Coronary artery (tissue), 2 donors: ENCODE data around the gene TRIM29.
A peak's percentile ranks its signal among the peaks of the same experiment; 100 is the strongest.

Experiments
- DNase-seq: peaks from one replicate; pipeline ENCODE4 v3.0.0-alpha.2; 2017; ENCODE audit warnings: low spot score
- H3K27ac ChIP-seq, 2 donors: fragments of 200-600 bp; sonication (generic); one replicate each; pipeline ENCODE4 v1.5.1; 2016 to 2019
- H3K4me3 ChIP-seq: fragments of 200-600 bp; sonication (generic); 2 replicates; pipeline ENCODE4 v1.5.1; 2016; ENCODE audit warnings: mild to moderate bottlenecking, moderate library complexity
- TF ChIP-seq, protein P1 (sequence below): fragments of 200-600 bp; sonication (generic); IDR thresholded peaks from one replicate; pipeline ENCODE4 v1.5.1; 2019; ENCODE audit warnings: antibody characterized with exemption

Gene TRIM29

DNA sequence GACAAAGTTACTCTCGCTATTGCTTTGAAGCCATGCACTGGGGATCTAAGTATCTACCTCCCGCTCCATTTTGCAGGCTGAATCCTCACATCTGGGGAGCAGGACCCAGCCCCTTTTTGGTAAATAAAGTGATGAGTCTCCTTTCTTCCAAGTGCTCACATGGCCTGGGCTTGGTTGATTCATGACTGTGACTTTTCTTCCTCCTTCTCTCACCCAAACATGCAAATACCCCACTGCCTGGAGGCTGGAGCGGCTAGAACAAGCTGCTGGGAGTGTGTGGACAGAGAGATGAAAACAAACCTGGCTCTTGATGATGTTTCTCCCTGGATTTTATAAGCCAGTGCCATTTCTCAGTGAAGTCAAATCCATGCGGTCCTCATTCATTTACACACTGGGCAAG, 72.7 kb downstream of the TRIM29 start:
- TF ChIP-seq, protein P1, sequence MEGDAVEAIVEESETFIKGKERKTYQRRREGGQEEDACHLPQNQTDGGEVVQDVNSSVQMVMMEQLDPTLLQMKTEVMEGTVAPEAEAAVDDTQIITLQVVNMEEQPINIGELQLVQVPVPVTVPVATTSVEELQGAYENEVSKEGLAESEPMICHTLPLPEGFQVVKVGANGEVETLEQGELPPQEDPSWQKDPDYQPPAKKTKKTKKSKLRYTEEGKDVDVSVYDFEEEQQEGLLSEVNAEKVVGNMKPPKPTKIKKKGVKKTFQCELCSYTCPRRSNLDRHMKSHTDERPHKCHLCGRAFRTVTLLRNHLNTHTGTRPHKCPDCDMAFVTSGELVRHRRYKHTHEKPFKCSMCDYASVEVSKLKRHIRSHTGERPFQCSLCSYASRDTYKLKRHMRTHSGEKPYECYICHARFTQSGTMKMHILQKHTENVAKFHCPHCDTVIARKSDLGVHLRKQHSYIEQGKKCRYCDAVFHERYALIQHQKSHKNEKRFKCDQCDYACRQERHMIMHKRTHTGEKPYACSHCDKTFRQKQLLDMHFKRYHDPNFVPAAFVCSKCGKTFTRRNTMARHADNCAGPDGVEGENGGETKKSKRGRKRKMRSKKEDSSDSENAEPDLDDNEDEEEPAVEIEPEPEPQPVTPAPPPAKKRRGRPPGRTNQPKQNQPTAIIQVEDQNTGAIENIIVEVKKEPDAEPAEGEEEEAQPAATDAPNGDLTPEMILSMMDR = no peak
- peak; percentile 11 for DNase-seq
- H3K27ac ChIP-seq = no peak overlapping the region
- no peak overlapping the region for H3K4me3 ChIP-seq

DNA sequence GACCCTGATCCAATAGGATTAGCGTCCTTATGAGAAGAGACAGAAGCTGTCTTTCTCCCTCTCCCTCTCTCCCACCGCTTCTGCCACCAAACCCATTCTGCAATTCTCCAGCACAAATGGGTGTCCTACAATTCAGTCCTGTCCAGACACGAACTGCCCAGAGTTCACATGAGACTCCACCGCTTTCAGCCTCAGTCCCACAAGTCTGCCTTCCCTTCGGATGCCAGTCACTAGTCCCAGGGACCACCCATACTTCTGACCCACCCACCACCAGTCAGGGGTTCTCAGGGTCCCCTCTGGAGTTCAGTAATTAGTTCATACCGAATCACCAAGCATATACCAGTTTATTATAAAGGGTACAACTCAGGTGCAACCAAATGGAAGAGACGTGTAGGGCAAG, 73.6 kb downstream of the TRIM29 start:
- TF ChIP-seq, protein P1 = no peak
- no peak overlapping the region for H3K27ac ChIP-seq
- H3K4me3 ChIP-seq = no peak overlapping the region
- DNase-seq = peak; percentile 46

DNA sequence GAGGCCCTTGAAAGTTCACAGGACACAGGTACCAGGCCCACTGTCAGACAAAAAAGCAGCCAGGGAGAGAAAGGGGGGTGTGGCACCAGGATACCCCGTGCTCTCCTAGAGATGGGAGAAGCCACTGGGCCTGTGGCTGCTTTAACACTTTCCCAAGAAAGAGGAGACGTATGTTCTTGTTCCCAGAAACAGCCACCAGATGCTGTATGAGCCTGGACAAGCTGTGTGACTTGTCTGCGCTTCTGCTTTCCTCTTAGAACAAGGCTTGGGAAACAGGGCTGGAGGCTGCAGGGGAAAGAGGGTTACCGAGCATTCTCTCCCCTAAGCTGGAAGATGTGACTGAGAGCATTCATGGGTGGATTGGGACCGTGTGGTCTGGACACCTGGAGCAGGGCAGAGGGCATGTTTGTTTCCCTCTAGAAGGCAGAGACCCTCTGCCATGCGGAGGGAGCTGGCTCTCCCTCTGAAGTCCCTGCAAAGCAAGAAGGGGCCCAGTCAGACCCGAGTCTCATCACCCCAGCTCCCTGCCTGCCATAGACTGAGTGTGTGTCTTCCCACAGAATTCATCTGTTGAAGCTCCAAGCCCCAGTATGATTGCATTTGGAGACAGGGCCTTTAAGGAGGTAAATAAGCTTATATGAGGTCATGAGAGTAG, 74.1 kb downstream of the TRIM29 start:
- Histone ChIP-seq H3K4me3 (no peak overlapping the region), H3K27ac (no peak overlapping the region)
- peak; percentile 24 for DNase-seq
- TF ChIP-seq, protein P1 = no peak

DNA sequence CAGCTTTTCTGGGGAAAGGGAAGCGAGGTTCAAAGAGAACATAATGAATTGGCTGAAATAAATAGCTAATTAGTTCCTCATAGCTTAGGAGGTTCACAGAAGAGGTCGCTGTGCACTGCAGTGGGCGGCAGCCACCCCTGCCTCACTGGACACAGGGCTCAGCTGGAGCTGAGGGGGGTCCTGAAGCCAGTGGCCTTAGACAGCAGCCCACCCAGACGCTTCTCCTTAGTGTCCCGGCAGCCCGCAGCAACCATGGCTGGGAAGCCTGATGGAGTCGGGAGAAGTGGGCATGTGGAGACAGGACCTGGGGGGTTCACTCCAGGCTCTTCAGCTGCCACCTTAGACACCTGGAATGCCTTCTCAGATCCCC, 75.4 kb downstream of the TRIM29 start:
- DNase-seq = no peak
- TF ChIP-seq, protein P1 = no peak
- Histone ChIP-seq H3K4me3 (no peak overlapping the region), H3K27ac (no peak overlapping the region)

DNA sequence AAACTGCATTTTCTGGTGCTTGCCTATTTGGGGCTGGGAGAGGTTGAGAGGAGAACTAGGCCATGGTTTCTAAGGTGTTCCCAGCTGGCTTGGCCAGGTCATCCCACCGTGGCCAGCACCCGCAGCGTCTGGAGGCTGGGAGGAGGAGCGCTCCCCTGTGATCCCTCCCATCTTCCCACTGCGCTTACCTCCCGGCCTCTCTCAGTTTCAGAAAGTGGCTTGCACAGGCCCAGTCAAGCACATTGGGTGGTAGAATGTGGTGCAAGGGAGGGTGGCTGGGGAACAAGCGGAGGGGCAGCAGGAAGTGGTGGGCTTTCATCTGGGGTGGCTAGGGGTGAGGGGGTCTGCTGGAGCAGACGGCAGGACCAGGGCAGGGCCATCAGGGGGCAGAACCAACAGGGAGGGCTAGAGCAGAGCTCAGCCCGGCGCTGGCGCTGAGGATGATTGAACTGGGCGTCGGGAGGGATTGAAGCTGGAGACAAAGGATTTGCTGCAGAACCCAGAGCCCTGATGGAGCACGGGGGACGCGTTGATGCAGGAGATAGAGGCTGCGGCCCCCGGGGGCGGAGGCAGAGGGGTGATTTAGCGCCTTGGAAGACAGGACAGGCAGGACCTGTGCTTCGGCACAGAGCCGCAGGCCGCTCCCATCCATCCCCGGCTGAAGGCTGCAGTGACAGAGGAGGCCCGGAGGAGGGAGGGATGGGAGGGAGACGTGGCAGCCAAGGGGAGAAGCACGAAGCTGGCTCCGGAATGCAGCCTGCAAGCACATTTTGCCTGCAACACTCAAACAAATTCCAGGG, 76.0 kb downstream of the TRIM29 start:
- H3K4me3 ChIP-seq = no peak overlapping the region
- TF ChIP-seq, protein P1 = no peak
- no peak overlapping the region for H3K27ac ChIP-seq
- DNase-seq = peak; percentile 59
